GM19324 (cell line): Measurements from ENCODE around the gene FBXO44.
"Not testable (repeated sequence)": the region's sequence is repeated elsewhere in the genome, so short reads cannot be mapped to it uniquely, and the experiment has no call there.

Source experiments
- ATAC-seq: cut with Tn5 transposase; IDR thresholded peaks from one replicate; pipeline ENCODE4 v1.9.1; 2021; ENCODE audit warnings: mild to moderate bottlenecking, moderate library complexity; ENCODE audit not compliant: unreplicated experiment, low FRiP score

The FBXO44 gene, protein sequence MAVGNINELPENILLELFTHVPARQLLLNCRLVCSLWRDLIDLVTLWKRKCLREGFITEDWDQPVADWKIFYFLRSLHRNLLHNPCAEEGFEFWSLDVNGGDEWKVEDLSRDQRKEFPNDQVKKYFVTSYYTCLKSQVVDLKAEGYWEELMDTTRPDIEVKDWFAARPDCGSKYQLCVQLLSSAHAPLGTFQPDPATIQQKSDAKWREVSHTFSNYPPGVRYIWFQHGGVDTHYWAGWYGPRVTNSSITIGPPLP

DNA sequence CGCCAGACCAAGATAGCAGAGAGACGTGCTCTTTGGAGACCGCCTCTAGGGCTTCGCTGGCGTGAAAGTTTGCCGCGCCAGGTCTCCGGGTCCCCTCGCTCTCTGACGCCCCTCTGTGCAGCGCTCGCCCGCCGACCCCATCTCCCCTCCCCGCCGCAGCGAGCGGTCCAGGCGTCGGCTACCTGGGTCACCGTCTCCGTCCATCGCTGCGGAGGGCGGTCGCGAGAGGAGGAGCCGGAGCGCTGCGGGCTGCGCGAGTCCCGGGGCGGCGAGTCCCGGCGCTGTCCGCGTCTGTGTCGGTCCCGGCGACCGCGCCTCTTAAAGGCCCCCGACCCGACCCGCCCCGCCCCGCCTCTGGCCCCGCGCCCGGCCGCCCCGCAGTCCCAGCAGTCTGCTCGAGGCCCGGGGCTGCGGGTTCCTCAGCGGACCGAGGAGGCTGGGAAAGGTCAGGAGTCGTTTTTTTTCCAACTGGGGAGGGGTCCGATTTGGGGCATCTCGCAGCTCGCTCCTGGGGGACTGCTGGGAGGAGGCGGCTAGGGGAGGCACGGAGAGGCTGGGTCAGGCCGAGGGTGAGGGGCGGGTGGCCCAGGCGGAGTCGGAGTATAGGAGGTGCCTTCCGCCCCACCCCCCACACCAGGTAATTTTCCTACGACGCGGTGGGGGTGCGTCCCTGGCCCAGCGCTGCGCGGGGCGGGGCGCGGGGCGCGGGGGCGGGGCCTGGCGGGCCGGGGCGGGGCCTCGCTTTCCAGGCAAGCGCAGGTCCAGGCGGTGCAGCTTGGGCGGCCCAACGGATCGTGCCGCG, at the start of gene FBXO44, which contains the start of gene FBXO2:
TSS of gene FBXO44 (plus strand) at position 741 of the 802 bp plus-strand sequence. CDS start 959 bp downstream, outside the sequence.
TSS of gene FBXO2 (minus strand) at position 293 of the 802 bp plus-strand sequence. CDS start at position 204, 89 bp downstream.
- ATAC-seq: peak; percentile 51

DNA sequence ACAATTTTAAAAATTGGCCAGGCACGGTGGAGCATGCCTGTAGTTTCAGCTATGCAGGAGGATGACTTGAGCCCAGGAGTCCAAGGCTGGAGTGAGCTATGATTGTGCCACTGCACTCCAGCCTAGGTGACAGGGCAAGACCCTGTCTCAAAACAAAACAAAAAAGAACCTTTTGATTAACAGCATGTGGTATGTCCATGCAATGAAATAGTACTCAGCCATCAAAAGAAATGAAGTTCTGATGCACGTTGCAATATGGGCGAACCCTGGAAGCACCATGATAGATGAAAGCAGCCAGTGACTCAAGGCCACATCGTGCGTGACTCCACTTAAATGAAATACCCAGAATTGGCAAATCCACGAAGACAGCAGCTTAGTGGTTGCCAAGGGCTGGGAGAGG, 47.9 kb upstream of the FBXO44 start:
- no peak for ATAC-seq

DNA sequence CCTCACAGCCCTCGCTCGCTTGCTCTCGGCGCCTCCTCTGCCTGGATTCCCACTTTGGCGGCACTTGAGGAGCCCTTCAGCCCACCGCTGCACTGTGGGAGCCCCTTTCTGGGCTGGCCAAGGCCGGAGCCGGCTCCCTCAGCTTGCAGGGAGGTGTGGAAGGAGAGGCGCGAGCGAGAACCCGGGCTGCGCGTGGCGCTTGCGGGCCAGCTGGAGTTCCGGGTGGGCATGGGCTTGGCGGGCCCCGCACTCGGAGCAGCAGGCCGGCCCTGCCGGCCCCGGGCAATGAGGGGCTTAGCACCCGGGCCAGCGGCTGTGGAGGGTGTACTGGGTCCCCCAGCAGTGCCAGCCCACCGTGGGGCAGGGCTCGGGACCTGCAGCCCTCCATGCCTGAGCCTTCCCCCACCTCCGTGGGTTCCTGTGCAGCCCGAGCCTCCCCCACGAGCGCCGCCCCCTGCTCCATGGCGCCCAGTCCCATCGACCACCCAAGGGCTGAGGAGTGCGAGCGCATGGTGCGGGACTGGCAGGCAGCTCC, 46.0 kb upstream of the FBXO44 start:
- ATAC-seq: not testable (repeated sequence)

DNA sequence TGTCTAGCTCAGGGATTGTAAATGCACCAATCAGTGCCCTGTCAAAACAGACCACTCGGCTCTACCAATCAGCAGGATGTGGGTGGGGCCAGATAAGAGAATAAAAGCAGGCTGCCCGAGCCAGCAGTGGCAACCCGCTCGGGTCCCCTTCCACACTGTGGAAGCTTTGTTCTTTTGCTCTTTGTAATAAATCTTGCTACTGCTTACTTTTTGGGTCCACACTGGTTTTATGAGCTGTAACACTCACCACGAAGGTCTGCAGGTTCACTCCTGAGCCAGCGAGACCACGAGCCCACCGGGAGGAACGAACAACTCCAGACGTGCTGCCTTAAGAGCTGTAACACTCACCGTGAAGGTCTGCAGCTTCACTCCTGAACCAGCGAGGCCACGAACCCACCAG, 45.3 kb upstream of the FBXO44 start:
- not testable (repeated sequence) for ATAC-seq

DNA sequence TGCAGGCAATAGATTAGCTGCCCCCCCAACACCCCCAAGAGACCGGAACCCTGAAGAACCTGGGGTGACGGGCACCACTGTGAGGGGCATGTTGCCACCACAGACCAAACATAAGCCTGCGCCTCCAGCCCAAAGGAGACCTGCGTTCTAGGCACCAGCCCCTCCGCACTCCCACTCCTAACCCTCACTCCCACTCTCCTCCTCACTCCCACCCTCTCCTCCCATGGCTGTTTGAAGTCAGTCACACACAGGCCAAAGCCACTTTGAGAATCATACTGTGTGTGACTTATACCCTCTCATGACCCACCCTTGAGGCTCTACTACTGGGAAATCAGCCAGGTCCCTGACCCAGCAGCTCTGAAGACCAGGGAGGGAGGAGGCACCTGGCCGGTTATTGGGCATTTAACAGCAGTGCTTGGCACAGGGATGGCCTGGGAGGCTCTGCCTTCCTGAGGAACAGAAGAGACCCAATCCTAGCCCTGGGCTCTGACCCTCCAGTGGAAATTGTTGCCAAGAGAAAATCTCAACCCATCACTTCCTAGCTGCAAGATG, 44.0 kb upstream of the FBXO44 start:
- ATAC-seq: no peak

DNA sequence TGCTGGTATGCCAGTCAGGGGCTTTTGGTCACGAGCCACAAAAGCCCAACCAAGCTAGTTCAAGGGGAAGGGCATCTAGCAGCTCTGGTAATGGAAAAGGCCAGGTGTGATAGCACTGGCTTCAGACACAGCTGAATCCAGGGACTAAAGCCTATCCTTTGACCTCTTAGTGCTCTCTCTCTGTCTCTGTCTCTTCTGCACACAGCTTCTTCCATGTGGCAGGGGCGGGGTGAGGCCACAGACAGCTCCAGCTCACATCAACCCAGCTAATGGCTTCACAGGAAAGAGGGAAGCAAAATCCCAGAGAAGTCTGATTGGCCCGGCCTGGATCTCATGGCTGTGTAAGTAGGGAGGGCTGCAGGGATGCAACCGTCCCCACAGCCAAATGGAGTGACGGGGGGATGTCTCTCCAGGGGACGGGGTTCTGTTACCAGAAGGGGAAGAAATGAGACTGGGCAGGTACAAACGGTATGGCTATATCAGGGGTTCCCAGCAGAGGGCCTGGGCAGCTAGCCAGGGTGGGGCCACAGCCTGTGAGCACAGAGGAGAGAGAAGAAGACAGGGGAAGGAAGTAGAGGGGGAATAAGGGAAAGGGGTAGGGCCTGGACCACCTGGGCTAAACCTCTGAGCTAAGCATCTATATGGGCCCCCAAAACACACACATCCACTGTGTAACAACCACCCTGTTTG, 42.9 kb upstream of the FBXO44 start:
- ATAC-seq: no peak

DNA sequence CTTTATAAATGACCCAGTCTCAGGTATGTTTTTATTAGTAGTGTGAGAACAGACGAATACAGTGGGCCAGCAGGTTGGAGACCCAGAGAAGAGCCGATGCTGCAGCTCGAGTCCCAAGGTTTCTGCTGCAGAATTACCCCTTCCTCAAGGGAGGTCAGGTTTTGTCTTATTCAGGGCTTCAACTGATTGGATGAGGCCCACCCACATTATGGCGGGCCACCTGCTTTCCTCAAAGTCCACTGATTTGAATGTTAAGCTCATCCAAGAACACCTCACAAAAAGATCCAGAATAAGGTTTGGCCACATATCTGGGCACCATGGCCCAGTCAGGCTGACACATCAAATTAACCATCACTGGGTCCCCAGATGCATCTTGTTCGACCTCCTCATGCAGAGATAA, 41.3 kb upstream of the FBXO44 start:
- no peak for ATAC-seq

DNA sequence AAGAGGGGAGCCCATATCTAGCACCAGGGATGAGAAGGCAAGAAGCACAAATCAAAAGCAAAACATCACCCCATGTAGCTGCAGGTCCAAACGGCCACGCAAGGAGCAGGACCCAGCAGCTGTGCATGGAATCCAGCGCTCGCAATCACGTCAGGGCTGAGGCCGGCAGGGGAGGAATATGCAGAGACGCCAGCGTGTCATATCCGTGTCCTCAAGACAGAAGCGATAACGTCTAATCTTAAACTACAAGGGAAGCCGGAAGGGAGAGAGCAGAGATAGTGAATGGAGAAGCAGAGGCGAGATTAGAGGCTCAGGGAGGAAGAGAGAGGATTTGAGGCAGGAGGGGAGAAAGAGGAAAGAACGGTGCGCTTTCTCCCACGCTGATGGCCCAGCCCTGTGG, 39.6 kb upstream of the FBXO44 start:
- ATAC-seq: no peak

DNA sequence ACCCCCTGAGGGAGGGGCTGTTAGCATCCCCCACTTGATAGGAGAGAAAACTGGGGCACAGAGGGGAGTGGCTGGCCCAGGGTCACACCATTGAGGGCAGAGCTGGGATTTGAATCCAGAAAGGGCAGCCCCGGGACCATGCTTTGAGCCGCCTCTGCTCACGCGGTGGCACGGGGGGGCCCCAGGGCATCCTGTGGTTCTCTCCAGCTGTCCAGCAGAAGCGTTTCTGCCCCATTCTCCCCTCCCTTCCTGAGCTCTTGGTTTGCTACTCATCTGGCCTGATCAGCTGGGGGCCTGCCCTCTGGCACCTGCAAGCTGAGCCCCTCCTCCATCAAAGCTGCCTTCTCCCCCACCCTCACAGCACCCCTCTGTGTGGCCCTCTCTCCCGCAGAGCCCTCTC, 37.9 kb upstream of the FBXO44 start:
- no peak for ATAC-seq

DNA sequence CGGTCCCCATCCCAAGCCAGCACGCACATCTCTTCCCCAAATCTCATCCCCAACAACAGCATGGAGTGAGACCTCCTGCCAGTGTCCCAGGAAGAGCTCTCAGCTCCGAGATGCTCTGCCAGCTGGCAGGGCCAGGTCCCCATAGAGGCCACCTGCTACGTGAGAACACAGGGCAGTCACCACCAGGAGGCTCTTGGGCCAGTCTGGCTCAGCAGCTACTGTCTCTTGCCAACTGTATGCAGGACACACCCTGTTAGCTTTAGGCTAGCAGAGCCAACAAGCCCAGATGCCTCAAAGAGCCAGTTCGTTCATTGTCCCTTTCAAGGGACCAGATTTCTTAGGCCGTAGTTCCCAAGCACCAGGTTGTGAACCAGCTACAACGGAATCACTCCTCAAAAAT, 37.4 kb upstream of the FBXO44 start:
- no peak for ATAC-seq

DNA sequence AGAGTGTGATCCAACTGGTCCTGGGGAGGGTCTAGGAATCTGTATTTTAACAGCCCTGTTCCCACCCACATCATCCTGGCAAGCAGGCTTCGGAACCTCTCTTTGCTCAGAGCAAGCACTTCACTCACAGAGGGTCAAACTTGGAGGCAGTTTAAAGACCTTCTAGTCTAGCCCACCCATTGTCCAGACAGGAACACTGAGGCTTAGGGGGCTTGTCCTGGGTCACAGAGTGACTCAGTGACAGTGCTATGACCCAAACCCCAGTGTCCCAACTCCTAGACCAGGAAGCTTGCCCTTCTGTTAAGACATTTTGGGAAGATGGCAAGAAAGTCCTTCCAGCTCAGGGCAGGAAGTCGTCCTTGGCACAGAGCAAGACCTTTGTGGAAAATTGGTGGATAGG, 36.9 kb upstream of the FBXO44 start:
- no peak for ATAC-seq

DNA sequence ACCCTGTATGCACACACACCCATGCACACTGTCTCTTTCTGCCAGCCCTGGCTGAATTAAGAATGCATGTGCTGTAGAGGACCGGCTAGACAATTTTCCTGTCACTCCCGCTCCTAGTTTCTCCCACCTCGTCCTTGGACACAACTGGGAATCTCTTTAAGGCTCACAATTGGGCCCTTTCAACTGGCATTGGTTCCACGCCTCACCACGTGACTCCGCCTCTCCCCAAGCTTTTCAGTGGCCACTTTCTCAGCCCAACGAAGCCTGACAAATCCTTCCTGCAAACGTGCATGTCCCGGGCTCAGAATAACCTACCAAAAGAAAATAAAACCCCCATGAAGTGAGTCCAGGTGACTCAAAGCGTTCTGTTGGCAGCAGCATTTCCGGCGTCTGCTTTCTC, 34.3 kb upstream of the FBXO44 start:
- ATAC-seq: no peak

DNA sequence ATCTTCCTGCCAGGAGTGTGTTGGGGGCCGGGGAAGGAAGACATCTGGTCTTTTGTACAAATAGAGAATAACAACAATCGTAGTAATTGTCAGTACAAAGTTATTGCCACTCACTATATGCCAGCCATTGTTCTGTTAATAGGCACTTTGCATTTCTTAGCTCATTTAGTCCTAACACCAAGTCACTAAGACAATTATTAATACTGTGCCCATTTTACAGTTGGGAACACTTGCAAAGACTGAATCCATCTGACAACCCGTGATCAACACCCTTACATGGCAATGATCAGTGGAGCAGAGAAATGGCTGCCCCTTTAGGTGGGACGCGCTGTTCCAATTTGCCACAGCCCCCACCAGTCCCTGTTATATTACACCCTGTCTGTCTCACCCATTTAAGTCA, 33.8 kb upstream of the FBXO44 start:
- no peak for ATAC-seq

DNA sequence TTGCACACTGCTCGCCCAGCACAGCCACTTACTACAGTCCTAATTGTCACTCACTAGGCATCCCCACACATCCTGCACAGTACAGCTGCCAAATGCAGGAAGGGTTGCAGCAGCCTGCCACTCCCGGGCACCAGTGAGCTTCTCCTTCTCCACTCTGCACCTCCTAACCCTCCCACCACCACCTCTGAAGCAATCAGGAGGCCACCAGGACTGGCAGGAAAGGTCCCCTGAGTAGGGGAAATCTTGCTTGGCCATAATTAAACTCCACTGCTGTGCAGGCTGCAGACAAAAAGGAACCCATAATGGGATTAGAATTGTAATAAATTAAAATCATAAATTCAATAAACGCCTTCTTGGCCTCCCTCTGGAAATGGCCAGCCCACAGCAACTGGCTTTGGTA, 32.3 kb upstream of the FBXO44 start:
- no peak for ATAC-seq

DNA sequence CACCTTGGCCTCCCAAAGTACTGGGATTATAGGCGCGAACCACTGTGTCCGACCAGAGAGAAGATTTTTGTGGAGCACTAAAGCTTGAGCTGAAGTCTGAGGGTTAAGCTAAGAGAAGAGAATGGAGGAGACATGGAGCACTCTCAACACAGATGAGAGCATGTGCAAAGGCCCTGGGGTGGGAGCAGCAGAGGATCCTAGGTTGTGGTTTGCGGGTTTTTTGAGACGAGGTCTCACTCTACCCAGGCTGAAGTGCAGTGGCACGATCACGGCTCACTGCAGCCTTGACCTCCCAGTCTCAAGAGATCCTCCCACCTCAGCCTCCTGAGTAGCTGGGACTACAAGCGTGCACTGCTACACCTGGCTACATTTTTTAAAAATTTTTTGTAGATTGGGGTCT, 31.0 kb upstream of the FBXO44 start:
- no peak for ATAC-seq

DNA sequence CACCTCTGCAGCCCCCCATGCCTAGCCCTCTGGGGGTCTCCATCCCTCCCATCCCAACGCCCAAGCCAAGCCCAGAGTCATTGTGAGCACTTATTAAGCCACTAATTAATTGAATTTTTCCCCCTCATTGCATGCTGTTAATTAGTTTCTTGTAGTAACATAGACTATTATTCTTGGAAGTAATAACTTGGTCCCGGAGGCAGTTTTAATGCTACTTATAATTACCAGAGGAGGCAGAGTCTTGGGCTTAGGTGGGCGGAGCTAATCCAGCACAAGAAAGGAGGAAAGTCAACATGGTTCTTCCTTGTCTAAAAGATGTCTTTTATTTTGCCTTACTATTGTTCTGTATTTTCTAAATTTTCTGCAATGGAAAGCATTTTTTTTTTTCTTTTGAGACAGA, 28.1 kb upstream of the FBXO44 start:
- no peak for ATAC-seq

DNA sequence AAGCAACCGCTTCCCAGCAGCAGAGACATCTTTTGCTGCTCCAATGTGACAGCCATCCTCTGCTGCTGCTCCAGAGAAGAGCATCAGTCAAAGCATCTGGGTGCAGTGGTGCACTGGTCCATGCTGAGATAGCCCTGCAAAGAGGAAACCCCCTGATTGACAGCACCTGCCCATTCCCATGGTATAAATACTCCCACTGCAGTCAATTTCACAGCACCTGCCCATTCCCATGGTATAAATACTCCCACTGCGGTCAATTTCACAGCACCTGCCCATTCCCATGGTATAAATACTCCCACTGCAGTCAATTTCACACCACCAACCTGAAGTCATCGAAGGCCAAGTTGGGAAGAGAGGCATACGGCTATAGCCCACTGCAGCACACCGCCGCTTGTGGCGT, 25.9 kb upstream of the FBXO44 start:
- ATAC-seq: no peak

DNA sequence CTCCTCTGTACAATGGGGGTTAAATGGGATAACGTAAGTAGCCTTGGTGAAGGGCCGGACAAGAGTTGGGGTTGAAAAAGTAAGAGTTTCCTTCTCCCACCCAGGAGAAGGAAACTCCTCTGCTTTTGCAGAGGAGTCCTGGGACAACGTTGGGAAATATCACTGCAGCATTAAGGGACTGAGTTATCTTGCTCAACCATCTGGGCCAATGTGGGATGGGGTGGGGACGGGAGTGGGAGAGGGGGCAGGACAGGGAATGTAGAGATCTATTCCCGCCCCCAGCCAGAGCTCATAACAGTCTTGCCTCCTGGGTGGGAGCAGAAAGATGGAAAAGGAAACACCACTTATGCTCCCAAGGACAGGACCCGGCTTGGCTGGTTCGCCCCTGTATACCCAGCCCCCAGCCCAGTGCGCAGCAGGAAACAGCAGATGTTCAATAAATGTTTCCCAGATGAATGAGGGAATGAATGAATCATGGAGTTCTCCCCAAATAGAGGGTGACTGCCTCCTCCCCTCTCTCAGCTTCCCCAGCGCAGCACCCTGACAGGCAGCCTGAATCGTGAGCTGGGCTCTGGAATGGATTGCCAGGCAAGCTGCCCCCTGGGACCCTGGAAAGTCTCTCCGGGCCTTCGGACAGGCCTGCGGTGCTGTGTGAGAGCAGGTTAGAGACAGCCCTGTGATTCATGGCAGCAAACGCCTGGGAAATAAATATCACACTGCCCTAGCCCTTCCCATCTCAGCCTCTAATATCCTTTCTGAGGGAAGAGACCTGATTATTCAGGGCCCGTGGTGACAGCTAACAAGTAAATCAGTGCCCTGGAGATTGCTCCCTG, 25.3 kb upstream of the FBXO44 start:
- ATAC-seq: no peak

DNA sequence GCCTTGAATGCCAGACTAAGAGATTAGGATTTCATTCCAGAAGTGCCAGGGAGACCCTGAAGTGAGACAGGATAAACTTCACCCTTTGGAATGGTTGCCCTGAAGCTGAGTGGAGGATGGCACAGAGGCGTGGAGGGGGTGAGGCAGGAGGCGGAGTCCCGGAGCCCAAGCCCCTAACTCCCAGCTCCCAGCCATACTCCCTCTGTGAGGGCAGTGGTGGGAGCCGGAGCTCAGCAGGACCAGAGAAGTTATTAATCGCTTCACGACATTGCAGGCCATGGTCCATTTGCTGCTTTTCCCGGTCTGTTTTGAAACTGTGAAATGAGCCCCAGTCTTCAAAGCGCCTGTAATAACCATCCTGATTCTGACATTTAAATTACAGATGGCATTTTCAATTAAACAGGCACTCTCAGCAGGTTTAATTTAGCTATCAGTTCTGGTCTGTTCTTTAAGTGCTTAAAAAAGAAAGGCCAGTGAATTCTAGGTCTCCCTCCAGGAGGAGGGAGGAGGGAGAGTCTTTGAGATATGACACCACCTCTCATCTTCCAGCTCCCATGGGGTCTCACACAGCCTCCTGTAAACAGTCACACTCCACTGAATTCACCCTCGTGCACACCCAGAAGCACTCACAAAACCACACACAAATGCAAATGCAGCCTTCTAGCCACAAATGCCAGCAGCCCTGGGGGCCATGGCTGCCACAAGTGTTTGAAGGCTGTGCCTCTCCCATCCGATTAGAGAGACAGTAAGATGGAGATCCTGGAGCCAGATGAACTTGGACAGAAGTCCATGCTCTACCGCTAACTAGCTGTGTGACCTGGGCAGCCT, 20.1 kb upstream of the FBXO44 start:
- no peak for ATAC-seq
